Astrocyte (in vitro differentiated cells and primary cell): Measurements from ENCODE around the gene FXR2. TPM values are rescaled to one million over a fixed set of nuclear protein-coding genes. Genes with fewer than 3 reads are reported as not detected.

Experiments used
- DNase-seq: peaks from one replicate; pipeline ENCODE4 v3.0.0-alpha.2; 2010; ENCODE audit warnings: low read depth
- FAIRE-seq: peaks from 2 replicates; lab custom pipeline; 2011; peaks lifted over from hg19 to GRCh38; lab: Jason Lieb, UNC
- H2AFZ ChIP-seq: 2 replicates; pipeline ENCODE4 v1.6.0; 2012; ENCODE audit warnings: low read depth, low read length, inconsistent platforms
- H3K27ac ChIP-seq: 2 replicates; pipeline ENCODE4 v1.5.1; 2011; ENCODE audit warnings: low read depth, low read length, inconsistent platforms
- H3K27me3 ChIP-seq: 2 replicates; pipeline ENCODE4 v1.6.0; 2011; ENCODE audit warnings: low read length, inconsistent platforms; ENCODE audit not compliant: insufficient read depth
- H3K36me3 ChIP-seq: 2 replicates; pipeline ENCODE4 v1.5.1; 2011; ENCODE audit warnings: low read length, inconsistent platforms; ENCODE audit not compliant: insufficient read depth
- H3K4me1 ChIP-seq: 2 replicates; pipeline ENCODE4 v1.5.1; 2011; ENCODE audit warnings: low read length, inconsistent platforms; ENCODE audit not compliant: insufficient read depth
- H3K4me2 ChIP-seq: 2 replicates; pipeline ENCODE4 v1.6.0; 2012; ENCODE audit warnings: low read length, inconsistent platforms
- H3K4me3 ChIP-seq: 2 replicates; pipeline ENCODE4 v1.5.1; 2011; ENCODE audit warnings: low read depth, mild to moderate bottlenecking, low read length, inconsistent platforms; ENCODE audit not compliant: insufficient read depth
- H3K79me2 ChIP-seq: 2 replicates; pipeline ENCODE4 v1.6.0; 2012; ENCODE audit warnings: mild to moderate bottlenecking, low read length, inconsistent platforms; ENCODE audit not compliant: insufficient read depth
- H3K9ac ChIP-seq: 2 replicates; pipeline ENCODE4 v1.6.0; 2012; ENCODE audit warnings: mild to moderate bottlenecking, low read length, inconsistent platforms
- H3K9me3 ChIP-seq: 2 replicates; pipeline ENCODE4 v1.5.1; 2012; ENCODE audit warnings: low read depth, mild to moderate bottlenecking, low read length, inconsistent platforms; ENCODE audit not compliant: insufficient read depth
- H4K20me1 ChIP-seq: 2 replicates; pipeline ENCODE4 v1.6.0; 2012; ENCODE audit warnings: low read length, inconsistent platforms; ENCODE audit not compliant: insufficient read depth
- H3K27ac Mint-ChIP-seq: one replicate; pipeline ENCODE4 v1.8.0; 2021; ENCODE audit warnings: mild to moderate bottlenecking, mixed read lengths; ENCODE audit not compliant: unreplicated experiment
- H3K27me3 Mint-ChIP-seq: one replicate; pipeline ENCODE4 v1.8.0; 2021; ENCODE audit warnings: low read depth, mixed read lengths; ENCODE audit not compliant: unreplicated experiment
- H3K36me3 Mint-ChIP-seq: one replicate; pipeline ENCODE4 v1.8.0; 2021; ENCODE audit warnings: low read depth, mixed read lengths; ENCODE audit not compliant: unreplicated experiment
- H3K4me1 Mint-ChIP-seq: one replicate; pipeline ENCODE4 v1.8.0; 2021; ENCODE audit warnings: low read depth, mixed read lengths; ENCODE audit not compliant: unreplicated experiment
- H3K4me3 Mint-ChIP-seq: one replicate; pipeline ENCODE4 v1.8.0; 2021; ENCODE audit warnings: mild to moderate bottlenecking, moderate library complexity, mixed read lengths; ENCODE audit not compliant: unreplicated experiment
- H3K9me3 Mint-ChIP-seq: one replicate; pipeline ENCODE4 v1.8.0; 2021; ENCODE audit warnings: mild to moderate bottlenecking, mixed read lengths; ENCODE audit not compliant: unreplicated experiment
- EZH2 ChIP-seq: IDR thresholded peaks from 2 replicates; pipeline ENCODE4 v1.6.1; 2012; ENCODE audit warnings: mild to moderate bottlenecking, low read length, inconsistent platforms; ENCODE audit not compliant: insufficient read depth
- total RNA-seq: library from RNA; stranded (reverse); gene quantifications from 2 replicates; pipeline ENCODE4 v1.2.1, GENCODE V29; 2021
- TF ChIP-seq, protein P1 (sequence below): IDR thresholded peaks from 2 replicates; pipeline ENCODE4 v1.5.1; 2011; ENCODE audit warnings: low read depth, mild to moderate bottlenecking, inconsistent platforms, low read length, moderate library complexity; ENCODE audit not compliant: insufficient read depth

FXR2 gene
- total RNA-seq, 1 donor from 2014 or later: 60.2 TPM

DNA sequence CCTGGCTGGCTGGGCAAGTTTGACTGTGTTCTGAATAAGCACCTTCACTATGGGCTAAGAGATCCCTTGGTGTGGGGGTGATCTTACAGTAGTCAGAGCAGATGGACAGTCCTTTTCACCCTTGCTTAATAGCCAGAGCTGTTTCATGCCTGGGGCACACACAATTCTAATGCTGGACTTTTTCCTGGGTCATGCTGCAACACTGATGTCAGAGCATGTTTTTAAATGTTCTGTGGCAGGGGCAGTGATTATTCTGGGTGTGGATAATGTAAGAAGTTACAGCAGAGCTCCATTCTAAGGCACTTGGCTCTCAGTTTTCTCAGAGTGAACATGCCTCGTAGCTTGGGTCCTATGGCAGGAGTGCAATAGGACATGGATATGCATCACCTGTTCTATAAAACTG is 39.2 kb downstream of the FXR2 start:
- no peak for FAIRE-seq
- TF ChIP-seq, protein P1, sequence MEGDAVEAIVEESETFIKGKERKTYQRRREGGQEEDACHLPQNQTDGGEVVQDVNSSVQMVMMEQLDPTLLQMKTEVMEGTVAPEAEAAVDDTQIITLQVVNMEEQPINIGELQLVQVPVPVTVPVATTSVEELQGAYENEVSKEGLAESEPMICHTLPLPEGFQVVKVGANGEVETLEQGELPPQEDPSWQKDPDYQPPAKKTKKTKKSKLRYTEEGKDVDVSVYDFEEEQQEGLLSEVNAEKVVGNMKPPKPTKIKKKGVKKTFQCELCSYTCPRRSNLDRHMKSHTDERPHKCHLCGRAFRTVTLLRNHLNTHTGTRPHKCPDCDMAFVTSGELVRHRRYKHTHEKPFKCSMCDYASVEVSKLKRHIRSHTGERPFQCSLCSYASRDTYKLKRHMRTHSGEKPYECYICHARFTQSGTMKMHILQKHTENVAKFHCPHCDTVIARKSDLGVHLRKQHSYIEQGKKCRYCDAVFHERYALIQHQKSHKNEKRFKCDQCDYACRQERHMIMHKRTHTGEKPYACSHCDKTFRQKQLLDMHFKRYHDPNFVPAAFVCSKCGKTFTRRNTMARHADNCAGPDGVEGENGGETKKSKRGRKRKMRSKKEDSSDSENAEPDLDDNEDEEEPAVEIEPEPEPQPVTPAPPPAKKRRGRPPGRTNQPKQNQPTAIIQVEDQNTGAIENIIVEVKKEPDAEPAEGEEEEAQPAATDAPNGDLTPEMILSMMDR: no peak
- TF ChIP-seq EZH2: no peak
- peaks cover 83% of the 10 kb centered on the region for H3K79me2 ChIP-seq
- Mint-ChIP-seq H3K4me3 (peak overlapping the region; percentile 97), H3K36me3 (peaks cover 40% of the 10 kb centered on the region), H3K9me3 (no peaks in the 10 kb centered on the region), H3K27ac (peak overlapping the region; percentile 34), H3K4me1 (peaks cover 48% of the 10 kb centered on the region), H3K27me3 (no peaks in the 10 kb centered on the region)
- no peak overlapping the region for H2AFZ ChIP-seq
- H3K4me1 ChIP-seq: peaks cover 45% of the 10 kb centered on the region
- no peaks in the 10 kb centered on the region for H3K9me3 ChIP-seq
- H3K4me3 ChIP-seq: peak overlapping the region; percentile 88
- no peak overlapping the region for H3K27ac ChIP-seq
- peaks cover 56% of the 10 kb centered on the region for H3K36me3 ChIP-seq
- peak overlapping the region; percentile 97 for H3K4me2 ChIP-seq
- no peak for DNase-seq
- peaks cover 73% of the 10 kb centered on the region for H4K20me1 ChIP-seq
- H3K9ac ChIP-seq: peak overlapping the region; percentile 100
- H3K27me3 ChIP-seq: no peaks in the 10 kb centered on the region

DNA sequence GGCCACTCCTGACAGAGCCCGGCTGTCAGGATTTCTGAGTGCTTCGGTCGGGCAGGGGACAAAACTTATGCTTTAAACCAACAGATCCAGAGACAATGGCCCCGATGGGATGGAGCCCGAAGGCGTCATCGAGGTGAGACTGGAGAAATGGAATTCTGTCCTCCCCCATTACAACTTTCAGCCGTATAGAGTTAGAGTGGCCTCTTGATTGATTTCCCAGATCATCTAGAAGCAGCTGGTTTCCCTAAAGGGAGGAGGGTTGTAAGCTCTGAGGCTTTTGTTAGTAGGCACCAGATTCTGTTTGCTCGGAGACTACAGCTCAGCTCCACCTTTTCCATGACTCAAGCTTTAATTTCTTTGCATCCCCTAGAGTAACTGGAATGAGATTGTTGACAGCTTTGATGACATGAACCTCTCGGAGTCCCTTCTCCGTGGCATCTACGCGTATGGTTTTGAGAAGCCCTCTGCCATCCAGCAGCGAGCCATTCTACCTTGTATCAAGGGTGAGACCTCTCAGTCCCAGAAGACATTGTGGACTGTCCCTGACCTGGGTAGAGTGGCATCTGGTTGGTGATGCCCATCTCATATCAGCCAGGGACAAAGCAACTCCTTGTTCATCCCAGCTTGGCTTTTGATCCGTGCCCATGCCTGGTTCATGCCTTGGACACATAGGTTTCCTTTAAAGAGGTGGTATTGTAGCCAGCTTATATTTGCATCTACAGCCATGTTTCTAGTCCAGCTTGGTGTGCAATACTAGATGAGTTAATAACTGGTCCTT is 40.3 kb downstream of the FXR2 start:
- peaks cover 62% of the 10 kb centered on the region for H3K36me3 ChIP-seq
- H3K9me3 ChIP-seq: no peaks in the 10 kb centered on the region
- peaks cover 85% of the 10 kb centered on the region for H3K79me2 ChIP-seq
- H2AFZ ChIP-seq: no peak overlapping the region
- DNase-seq (no peak), FAIRE-seq (no peak)
- H3K9ac ChIP-seq: peak overlapping the region; percentile 100
- H3K4me3 ChIP-seq: peak overlapping the region; percentile 88
- H4K20me1 ChIP-seq: peaks cover 72% of the 10 kb centered on the region
- H3K36me3 Mint-ChIP-seq: peaks cover 40% of the 10 kb centered on the region
- no peaks in the 10 kb centered on the region for H3K27me3 Mint-ChIP-seq
- peaks cover 46% of the 10 kb centered on the region for H3K4me1 Mint-ChIP-seq
- peak overlapping the region; percentile 97 for H3K4me2 ChIP-seq
- H3K27ac Mint-ChIP-seq: peak overlapping the region; percentile 78
- H3K9me3 Mint-ChIP-seq: no peaks in the 10 kb centered on the region
- no peaks in the 10 kb centered on the region for H3K27me3 ChIP-seq
- H3K4me3 Mint-ChIP-seq: peak overlapping the region; percentile 97
- TF ChIP-seq, protein P1: no peak
- no peak for TF ChIP-seq EZH2
- H3K27ac ChIP-seq: peak overlapping the region; percentile 43
- peaks cover 37% of the 10 kb centered on the region for H3K4me1 ChIP-seq
